Activated T-helper 17 cell treated with anti-CD3 and anti-CD28 coated beads, Interleukin-2, amount 50 U/mL, for 72 hours (primary cell): ENCODE results near the gene MYO9A. TPM values are rescaled to one million over a fixed set of nuclear protein-coding genes. Genes with fewer than 3 reads are reported as not detected.
"Not testable (repeated sequence)": the region's sequence is repeated elsewhere in the genome, so short reads cannot be mapped to it uniquely, and the experiment has no call there.

Experiments
- ATAC-seq: fragments of 150-1000 bp; cut with Tn5 transposase; replicated peaks from 2 replicates; pipeline ENCODE4 v1.10.0; 2021; ENCODE audit warnings: mild to moderate bottlenecking, moderate library complexity
- H3K27ac Mint-ChIP-seq: one replicate; pipeline ENCODE4 v1.8.0; 2022; ENCODE audit warnings: mixed read lengths
- H3K27me3 Mint-ChIP-seq: one replicate; pipeline ENCODE4 v1.8.0; 2022; ENCODE audit warnings: mixed read lengths
- H3K36me3 Mint-ChIP-seq: one replicate; pipeline ENCODE4 v1.8.0; 2022; ENCODE audit warnings: low read depth, mild to moderate bottlenecking, mixed read lengths
- H3K4me1 Mint-ChIP-seq: one replicate; pipeline ENCODE4 v1.8.0; 2022; ENCODE audit warnings: mixed read lengths
- H3K4me3 Mint-ChIP-seq: one replicate; pipeline ENCODE4 v1.8.0; 2022; ENCODE audit warnings: mild to moderate bottlenecking, mixed read lengths
- H3K9me3 Mint-ChIP-seq: one replicate; pipeline ENCODE4 v1.8.0; 2022; ENCODE audit warnings: mixed read lengths
- total RNA-seq, 2 donors: library from RNA; stranded (reverse); gene quantifications; one replicate each; pipeline ENCODE4 v1.2.3, GENCODE V29; 2022

MYO9A gene
- total RNA-seq, 2 donors from 2014 or later, result 20.5 to 29.3 TPM

GRCh38 chr15:71891026-71891425 lies 226.9 kb downstream of the MYO9A start:
- H3K27ac Mint-ChIP-seq, result no peak overlapping the region
- ATAC-seq, result no peak
- no peaks in the 10 kb centered on the region for H3K27me3 Mint-ChIP-seq
- H3K4me1 Mint-ChIP-seq, result no peaks in the 10 kb centered on the region
- H3K36me3 Mint-ChIP-seq, result peaks cover 57% of the 10 kb centered on the region
- no peaks in the 10 kb centered on the region for H3K9me3 Mint-ChIP-seq
- H3K4me3 Mint-ChIP-seq, result no peak overlapping the region

GRCh38 chr15:71889947-71890346 lies 228.0 kb downstream of the MYO9A start:
- Mint-ChIP-seq H3K4me1 (no peaks in the 10 kb centered on the region), H3K27me3 (no peaks in the 10 kb centered on the region), H3K4me3 (no peak overlapping the region), H3K27ac (no peak overlapping the region), H3K9me3 (no peaks in the 10 kb centered on the region), H3K36me3 (peaks cover 66% of the 10 kb centered on the region)
- ATAC-seq, result no peak

DNA sequence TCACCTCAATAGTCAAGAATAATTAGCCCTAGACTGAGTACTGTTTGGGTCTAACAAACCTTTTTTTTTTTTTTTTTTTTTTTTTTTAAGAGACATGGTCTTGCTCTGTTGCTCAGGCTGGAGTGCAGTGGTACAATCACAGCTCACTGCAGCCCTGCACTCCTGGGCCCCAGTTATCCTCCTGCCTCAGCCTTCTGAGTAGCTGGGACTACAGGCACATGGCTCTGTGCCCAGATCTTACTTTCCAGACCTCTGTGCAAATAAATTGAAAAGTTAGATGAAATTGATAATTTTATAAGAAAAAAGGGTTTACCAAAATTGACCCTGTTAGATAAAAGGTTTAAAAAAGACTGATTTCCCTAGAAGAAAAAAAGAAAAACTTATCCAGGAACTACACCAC lies 228.6 kb downstream of the MYO9A start:
- Mint-ChIP-seq H3K27ac (no peak overlapping the region), H3K4me1 (no peaks in the 10 kb centered on the region), H3K4me3 (no peak overlapping the region), H3K36me3 (peaks cover 67% of the 10 kb centered on the region), H3K9me3 (no peaks in the 10 kb centered on the region), H3K27me3 (no peaks in the 10 kb centered on the region)
- ATAC-seq, result no peak

DNA sequence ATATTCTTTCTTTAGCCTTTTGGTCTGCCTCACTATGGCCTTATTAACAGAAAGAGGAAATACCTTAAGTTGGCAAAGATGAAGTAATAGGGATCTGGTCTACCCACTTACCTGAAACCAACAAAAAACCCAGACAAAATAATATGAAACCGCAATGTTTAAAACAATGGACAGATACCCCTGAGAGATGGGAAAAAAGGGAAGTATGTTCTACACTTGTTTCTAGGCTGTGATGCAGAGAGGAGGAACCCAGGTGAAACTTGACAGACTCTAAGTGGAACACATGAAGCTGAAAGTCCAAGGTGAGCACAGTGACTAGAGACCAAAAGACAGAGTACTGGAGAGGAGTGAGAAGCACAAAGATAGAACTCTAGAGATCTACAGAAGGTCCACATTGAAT lies 229.2 kb downstream of the MYO9A start:
- Mint-ChIP-seq H3K9me3 (no peaks in the 10 kb centered on the region), H3K4me3 (no peak overlapping the region), H3K36me3 (peaks cover 70% of the 10 kb centered on the region), H3K4me1 (no peaks in the 10 kb centered on the region), H3K27ac (no peak overlapping the region), H3K27me3 (no peaks in the 10 kb centered on the region)
- no peak for ATAC-seq

GRCh38 chr15:71885390-71885789 lies 232.6 kb downstream of the MYO9A start:
- H3K27me3 Mint-ChIP-seq, result no peaks in the 10 kb centered on the region
- no peak overlapping the region for H3K27ac Mint-ChIP-seq
- no peaks in the 10 kb centered on the region for H3K9me3 Mint-ChIP-seq
- no peak overlapping the region for H3K4me3 Mint-ChIP-seq
- H3K36me3 Mint-ChIP-seq, result peaks cover 58% of the 10 kb centered on the region
- ATAC-seq, result no peak
- H3K4me1 Mint-ChIP-seq, result no peaks in the 10 kb centered on the region

DNA sequence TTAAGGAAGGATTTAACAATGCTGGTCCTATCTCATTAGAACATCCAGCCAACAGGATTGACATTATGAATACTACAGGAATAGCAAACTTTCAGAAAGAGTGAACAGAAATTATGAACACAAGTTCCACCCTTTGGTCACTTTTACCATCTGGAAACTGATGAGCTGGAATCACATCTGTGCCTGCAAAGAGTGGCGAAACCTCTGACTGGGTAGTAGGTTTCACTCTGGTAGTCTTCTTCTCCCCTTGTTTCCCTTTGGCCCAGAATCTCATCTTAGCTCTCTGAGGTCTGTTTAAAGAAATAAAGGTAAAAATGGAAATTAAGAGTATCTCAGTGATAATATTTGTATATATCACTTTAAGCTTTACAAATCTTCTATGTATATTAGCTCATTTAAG lies 234.5 kb downstream of the MYO9A start:
- no peak for ATAC-seq
- no peaks in the 10 kb centered on the region for H3K9me3 Mint-ChIP-seq
- peaks cover 71% of the 10 kb centered on the region for H3K36me3 Mint-ChIP-seq
- no peaks in the 10 kb centered on the region for H3K4me1 Mint-ChIP-seq
- no peak overlapping the region for H3K4me3 Mint-ChIP-seq
- H3K27ac Mint-ChIP-seq, result no peak overlapping the region
- no peaks in the 10 kb centered on the region for H3K27me3 Mint-ChIP-seq

- Mint-ChIP-seq H3K4me3 (no peak overlapping the region), H3K27ac (no peak overlapping the region), H3K9me3 (no peaks in the 10 kb centered on the region), H3K36me3 (peaks cover 60% of the 10 kb centered on the region), H3K27me3 (no peaks in the 10 kb centered on the region), H3K4me1 (no peaks in the 10 kb centered on the region)
- no peak for ATAC-seq
Measured at GRCh38 chr15:71880276-71880675, 237.7 kb downstream of the MYO9A start.

DNA sequence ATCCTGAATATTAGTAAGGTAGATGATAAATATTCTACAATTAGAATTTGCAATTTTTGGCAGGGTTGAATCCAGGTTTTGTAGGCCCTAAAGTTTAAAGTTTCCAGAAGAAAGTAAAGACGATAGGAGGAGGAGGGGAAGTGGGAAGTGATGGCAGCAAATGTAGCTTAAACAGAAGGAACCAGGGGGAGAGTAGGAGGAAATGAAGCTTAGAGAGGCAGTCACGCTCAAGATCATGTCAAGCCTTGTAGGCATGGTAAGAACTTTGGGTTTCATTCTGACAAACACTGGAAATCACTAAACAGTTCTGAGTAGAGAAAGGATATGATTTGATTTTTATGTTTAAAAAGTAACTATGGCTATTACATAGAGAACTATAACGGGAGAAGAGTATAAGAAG lies 243.7 kb downstream of the MYO9A start:
- no peak overlapping the region for H3K4me3 Mint-ChIP-seq
- H3K27ac Mint-ChIP-seq, result no peak overlapping the region
- no peaks in the 10 kb centered on the region for H3K27me3 Mint-ChIP-seq
- H3K4me1 Mint-ChIP-seq, result no peaks in the 10 kb centered on the region
- peak; percentile 35 for ATAC-seq
- H3K36me3 Mint-ChIP-seq, result peaks cover 46% of the 10 kb centered on the region
- H3K9me3 Mint-ChIP-seq, result no peaks in the 10 kb centered on the region

- H3K9me3 Mint-ChIP-seq, H3K27me3 Mint-ChIP-seq, H3K27ac Mint-ChIP-seq, ATAC-seq, H3K4me3 Mint-ChIP-seq, H3K4me1 Mint-ChIP-seq: not testable (repeated sequence)
- peaks cover 57% of the 10 kb centered on the region for H3K36me3 Mint-ChIP-seq
Measured at GRCh38 chr15:71858232-71858631, 259.7 kb downstream of the MYO9A start.

DNA sequence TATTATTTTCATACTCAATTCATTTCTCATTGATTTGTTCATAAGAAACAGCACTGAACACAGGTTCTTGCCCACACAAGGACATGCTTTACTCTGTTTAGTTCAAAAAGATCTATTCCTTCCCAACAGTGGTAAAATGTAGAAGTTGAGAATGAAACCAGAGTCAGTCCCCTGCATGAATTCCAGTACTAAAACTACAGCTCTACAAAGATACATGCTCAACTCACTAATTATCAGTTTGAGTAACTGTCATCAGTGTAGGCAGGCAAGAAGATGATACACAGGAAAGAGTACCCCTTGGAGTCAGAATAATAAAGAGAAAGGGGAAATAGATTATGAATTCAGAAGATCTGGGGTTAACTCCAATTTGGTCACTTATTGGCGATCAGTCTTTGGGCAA lies 264.4 kb downstream of the MYO9A start:
- Mint-ChIP-seq H3K4me1 (no peaks in the 10 kb centered on the region), H3K4me3 (no peak overlapping the region), H3K27ac (peak overlapping the region; percentile 11), H3K9me3 (no peaks in the 10 kb centered on the region), H3K36me3 (peaks cover 68% of the 10 kb centered on the region), H3K27me3 (no peaks in the 10 kb centered on the region)
- peak; percentile 70 for ATAC-seq

DNA sequence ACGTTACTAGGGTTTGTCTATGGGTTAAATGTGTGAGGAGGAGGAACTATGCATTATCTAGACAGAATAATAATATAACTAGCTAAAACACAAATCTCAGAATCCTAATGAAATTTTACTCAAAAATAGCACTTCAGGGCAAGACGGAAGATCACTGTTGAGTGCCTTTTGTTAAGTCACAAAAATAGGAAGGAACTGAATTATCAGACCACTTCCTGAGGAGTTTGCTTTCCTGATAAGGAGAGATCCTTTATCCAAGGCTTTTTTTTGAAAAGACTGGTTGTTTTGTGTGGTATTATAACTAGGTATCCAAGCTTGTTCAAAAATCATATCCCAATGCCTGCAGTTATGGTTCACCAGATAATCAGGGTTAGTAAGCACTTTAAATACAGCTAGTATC lies 273.0 kb downstream of the MYO9A start:
- no peaks in the 10 kb centered on the region for H3K4me1 Mint-ChIP-seq
- H3K36me3 Mint-ChIP-seq, result peaks cover 53% of the 10 kb centered on the region
- H3K27ac Mint-ChIP-seq, result no peak overlapping the region
- H3K27me3 Mint-ChIP-seq, result no peaks in the 10 kb centered on the region
- no peak overlapping the region for H3K4me3 Mint-ChIP-seq
- ATAC-seq, result no peak
- H3K9me3 Mint-ChIP-seq, result no peaks in the 10 kb centered on the region

- H3K27me3 Mint-ChIP-seq, result no peaks in the 10 kb centered on the region
- no peaks in the 10 kb centered on the region for H3K9me3 Mint-ChIP-seq
- no peak for ATAC-seq
- no peaks in the 10 kb centered on the region for H3K4me1 Mint-ChIP-seq
- H3K4me3 Mint-ChIP-seq, result no peak overlapping the region
- peaks cover 24% of the 10 kb centered on the region for H3K36me3 Mint-ChIP-seq
- H3K27ac Mint-ChIP-seq, result no peak overlapping the region
Measured at GRCh38 chr15:71841563-71841962, 276.4 kb downstream of the MYO9A start.

- ATAC-seq, result no peak
- Mint-ChIP-seq H3K27ac (no peak overlapping the region), H3K4me3 (no peak overlapping the region), H3K36me3 (peaks cover 60% of the 10 kb centered on the region), H3K27me3 (no peaks in the 10 kb centered on the region), H3K4me1 (peaks cover 6% of the 10 kb centered on the region), H3K9me3 (no peaks in the 10 kb centered on the region)
Measured at GRCh38 chr15:71830981-71831380, 287.0 kb downstream of the MYO9A start.

- peaks cover 6% of the 10 kb centered on the region for H3K4me1 Mint-ChIP-seq
- H3K27ac Mint-ChIP-seq, result no peak overlapping the region
- H3K27me3 Mint-ChIP-seq, result no peaks in the 10 kb centered on the region
- H3K4me3 Mint-ChIP-seq, result no peak overlapping the region
- H3K9me3 Mint-ChIP-seq, result peaks cover 7% of the 10 kb centered on the region
- peaks cover 81% of the 10 kb centered on the region for H3K36me3 Mint-ChIP-seq
- no peak for ATAC-seq
Measured at GRCh38 chr15:71826196-71826595, 291.8 kb downstream of the MYO9A start.

DNA sequence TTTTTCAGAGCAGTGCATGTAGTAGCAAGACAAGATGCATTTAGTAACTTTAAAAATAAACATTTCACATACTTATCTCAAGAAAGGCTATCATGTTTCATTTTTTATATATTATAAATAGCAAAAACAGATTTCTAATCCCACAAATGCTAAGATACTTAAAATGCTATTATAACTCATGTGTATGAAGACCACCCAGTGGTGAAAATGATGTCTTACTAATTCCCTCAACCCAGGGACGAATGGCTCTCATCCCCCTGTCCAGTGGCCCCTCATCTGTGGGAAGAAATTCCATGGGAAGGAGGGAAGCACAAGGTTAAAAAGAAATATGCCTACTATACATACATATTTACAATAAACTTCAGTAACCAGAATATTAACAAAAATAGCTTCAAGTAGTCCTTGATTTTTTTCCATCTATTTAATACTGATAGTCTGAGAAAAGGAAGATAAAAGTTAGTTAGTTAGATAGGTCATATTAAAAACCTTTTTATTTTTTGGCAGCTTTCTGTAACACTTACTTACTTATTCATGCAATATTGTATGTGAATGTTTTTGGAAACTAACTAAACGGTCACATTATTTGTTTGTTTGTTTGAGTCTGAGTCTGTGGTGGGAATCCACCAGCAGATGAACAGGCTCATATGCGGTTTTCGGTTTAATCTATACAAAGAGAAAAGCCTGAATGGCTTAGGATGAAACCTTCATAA lies 292.8 kb downstream of the MYO9A start:
- no peak overlapping the region for H3K27ac Mint-ChIP-seq
- H3K27me3 Mint-ChIP-seq, result no peaks in the 10 kb centered on the region
- H3K4me1 Mint-ChIP-seq, result peaks cover 6% of the 10 kb centered on the region
- no peak overlapping the region for H3K4me3 Mint-ChIP-seq
- H3K36me3 Mint-ChIP-seq, result peaks cover 78% of the 10 kb centered on the region
- peaks cover 12% of the 10 kb centered on the region for H3K9me3 Mint-ChIP-seq
- ATAC-seq, result no peak

- no peak for ATAC-seq
- no peak overlapping the region for H3K27ac Mint-ChIP-seq
- no peaks in the 10 kb centered on the region for H3K27me3 Mint-ChIP-seq
- peaks cover 13% of the 10 kb centered on the region for H3K9me3 Mint-ChIP-seq
- H3K4me3 Mint-ChIP-seq, result no peak overlapping the region
- H3K36me3 Mint-ChIP-seq, result peaks cover 64% of the 10 kb centered on the region
- H3K4me1 Mint-ChIP-seq, result peaks cover 3% of the 10 kb centered on the region
Measured at GRCh38 chr15:71823801-71824200, 294.1 kb downstream of the MYO9A start.
